NT2/D1 (cell line): ENCODE measurements around the gene OR51I1.

ENCODE experiments used
- DNase-seq: peaks from one replicate; pipeline ENCODE4 v3.0.0-alpha.2; 2011; ENCODE audit warnings: low read depth, low spot score
- H3K27me3 ChIP-seq: 2 replicates; pipeline ENCODE4 v1.6.0; 2011; ENCODE audit warnings: mild to moderate bottlenecking; ENCODE audit not compliant: insufficient read length, insufficient read depth
- H3K36me3 ChIP-seq: 2 replicates; pipeline ENCODE4 v1.6.1; 2011; ENCODE audit warnings: mild to moderate bottlenecking, low read length, mixed read lengths; ENCODE audit not compliant: insufficient read depth, insufficient read length
- H3K4me1 ChIP-seq: 2 replicates; pipeline ENCODE4 v1.5.1; 2011; ENCODE audit not compliant: insufficient read depth, insufficient read length
- H3K4me3 ChIP-seq: 2 replicates; pipeline ENCODE4 v1.5.1; 2011; ENCODE audit warnings: low read depth; ENCODE audit not compliant: insufficient read length
- H3K9ac ChIP-seq: 2 replicates; pipeline ENCODE4 v1.6.0; 2011; ENCODE audit warnings: low read depth; ENCODE audit not compliant: insufficient read length
- H3K9me3 ChIP-seq: 2 replicates; pipeline ENCODE4 v1.5.1; 2011; ENCODE audit warnings: mild to moderate bottlenecking, low read length; ENCODE audit not compliant: insufficient read depth
- SUZ12 ChIP-seq: IDR thresholded peaks from 2 replicates; pipeline ENCODE4 v1.6.1; 2011; ENCODE audit not compliant: insufficient read length, insufficient read depth; ENCODE audit errors: extremely low read depth
- YY1 ChIP-seq: IDR thresholded peaks from 2 replicates; pipeline ENCODE4 v1.6.1; 2011; ENCODE audit not compliant: insufficient read length, insufficient read depth
- ZNF274 ChIP-seq: IDR thresholded peaks from 2 replicates; pipeline ENCODE4 v1.6.1; 2011; ENCODE audit warnings: mild to moderate bottlenecking, low read depth, low read length

Gene OR51I1

GRCh38 chr11:5473921-5474320 is 32.6 kb upstream of the OR51I1 start:
- no peaks in the 10 kb centered on the region for H3K27me3 ChIP-seq
- H3K9me3 ChIP-seq = peaks cover 4% of the 10 kb centered on the region; the same call in 1 of the 2 replicates
- TF ChIP-seq ZNF274 (no peak), YY1 (no peak), SUZ12 (no peak)
- no peaks in the 10 kb centered on the region for H3K36me3 ChIP-seq
- DNase-seq = no peak
- no peaks in the 10 kb centered on the region for H3K4me1 ChIP-seq
- no peak overlapping the region for H3K4me3 ChIP-seq
- H3K9ac ChIP-seq = no peak overlapping the region

- Histone ChIP-seq H3K9ac (no peak overlapping the region), H3K4me3 (no peak overlapping the region), H3K9me3 (no peaks in the 10 kb centered on the region), H3K36me3 (no peaks in the 10 kb centered on the region), H3K27me3 (no peaks in the 10 kb centered on the region), H3K4me1 (no peaks in the 10 kb centered on the region)
- no peak for DNase-seq
- TF ChIP-seq SUZ12 (no peak), ZNF274 (no peak), YY1 (no peak)
These were observed 26.2 kb upstream of the OR51I1 start for GRCh38 chr11:5467527-5467926.

GRCh38 chr11:5460983-5461621 is 19.8 kb upstream of the OR51I1 start:
- TF ChIP-seq YY1 (no peak), SUZ12 (no peak), ZNF274 (no peak)
- Histone ChIP-seq H3K36me3 (no peaks in the 10 kb centered on the region), H3K9me3 (no peaks in the 10 kb centered on the region), H3K4me3 (no peak overlapping the region), H3K27me3 (no peaks in the 10 kb centered on the region), H3K4me1 (no peaks in the 10 kb centered on the region), H3K9ac (no peak overlapping the region)
- no peak for DNase-seq

- DNase-seq = no peak
- H3K4me3 ChIP-seq = no peak overlapping the region
- no peaks in the 10 kb centered on the region for H3K27me3 ChIP-seq
- H3K36me3 ChIP-seq = no peaks in the 10 kb centered on the region
- no peaks in the 10 kb centered on the region for H3K4me1 ChIP-seq
- no peak overlapping the region for H3K9ac ChIP-seq
- no peaks in the 10 kb centered on the region for H3K9me3 ChIP-seq
- TF ChIP-seq SUZ12 = no peak
- TF ChIP-seq ZNF274 = no peak
- TF ChIP-seq YY1 = no peak
These were observed 8.1 kb upstream of the OR51I1 start for GRCh38 chr11:5449432-5449831.

- no peak within 1 kb of the TSS for H3K9ac ChIP-seq
- no peak within 1 kb of the TSS for H3K4me3 ChIP-seq
- H3K27me3 ChIP-seq = no peaks in the 10 kb centered on the region
These were observed 7.7 kb upstream of the OR51I1 start, which contains the start of gene OR51I2 for GRCh38 chr11:5449023-5449422. Gene OR51I2 (plus strand): TSS chr11:5449323. CDS start chr11:5453489, 4,166 bp downstream.

GRCh38 chr11:5443835-5444393 is 2.6 kb upstream of the OR51I1 start:
- H3K27me3 ChIP-seq = no peaks in the 10 kb centered on the region
- no peak for DNase-seq
- TF ChIP-seq ZNF274 (no peak), YY1 (no peak), SUZ12 (no peak)
- H3K36me3 ChIP-seq = no peaks in the 10 kb centered on the region
- no peaks in the 10 kb centered on the region for H3K4me1 ChIP-seq
- H3K4me3 ChIP-seq = no peak overlapping the region
- H3K9ac ChIP-seq = no peak overlapping the region
- H3K9me3 ChIP-seq = no peaks in the 10 kb centered on the region

More at GRCh38 chr11:5449023-5449422, 7.7 kb upstream of the OR51I1 start, which contains the start of gene OR51I2:
- DNase-seq = no peak
- TF ChIP-seq SUZ12 = no peak
- no peak for TF ChIP-seq ZNF274
- no peak for TF ChIP-seq YY1
- Histone ChIP-seq H3K9me3 (no peaks in the 10 kb centered on the region), H3K4me1 (no peaks in the 10 kb centered on the region), H3K36me3 (no peaks in the 10 kb centered on the region)

- no peak overlapping the region for H3K4me3 ChIP-seq
- no peaks in the 10 kb centered on the region for H3K4me1 ChIP-seq
- DNase-seq = no peak
- no peaks in the 10 kb centered on the region for H3K9me3 ChIP-seq
- no peaks in the 10 kb centered on the region for H3K36me3 ChIP-seq
- no peak overlapping the region for H3K9ac ChIP-seq
- no peaks in the 10 kb centered on the region for H3K27me3 ChIP-seq
- TF ChIP-seq SUZ12 = no peak
- no peak for TF ChIP-seq YY1
- TF ChIP-seq ZNF274 = no peak
These were observed 18.2 kb downstream of the OR51I1 start for GRCh38 chr11:5423131-5423530.
